SU-DHL-6 (cell line): ENCODE results near the gene LAMA1.

Source experiments
- H2AFZ ChIP-seq: fragments of 200-600 bp; sonication (generic); 2 replicates; pipeline ENCODE4 v1.6.1; 2014; ENCODE audit warnings: low read depth, mild to moderate bottlenecking, moderate library complexity, mixed read lengths, antibody characterized with exemption, low read length; ENCODE audit not compliant: severe bottlenecking
- H3F3A ChIP-seq: fragments of 200-600 bp; shearing (Covaris generic); 2 replicates; pipeline ENCODE4 v1.6.0; 2016; ENCODE audit warnings: antibody characterized with exemption, mild to moderate bottlenecking; ENCODE audit not compliant: insufficient read depth
- H3K27ac ChIP-seq: fragments of 200-600 bp; sonication (generic); 2 replicates; pipeline ENCODE4 v1.5.1; 2016; ENCODE audit warnings: low read depth, mild to moderate bottlenecking, low read length, moderate library complexity, mixed read lengths
- H3K27me3 ChIP-seq: fragments of 200-600 bp; sonication (generic), shearing (Covaris generic); 2 replicates; pipeline ENCODE4 v1.6.0; 2014; ENCODE audit warnings: mild to moderate bottlenecking, low read length
- H3K36me3 ChIP-seq: fragments of 200-600 bp; sonication (generic); 2 replicates; pipeline ENCODE4 v1.6.1; 2014; ENCODE audit warnings: mild to moderate bottlenecking, low read length, mixed read lengths
- H3K4me2 ChIP-seq: fragments of 300-600, 200-600 bp; shearing (Covaris generic), sonication (generic); 2 replicates; pipeline ENCODE4 v1.6.0; 2014; ENCODE audit warnings: low read length, low read depth, mild to moderate bottlenecking; ENCODE audit not compliant: poor library complexity, severe bottlenecking
- H3K4me3 ChIP-seq: fragments of 200-600 bp; sonication (generic); 2 replicates; pipeline ENCODE4 v1.5.1; 2014; ENCODE audit warnings: antibody characterized with exemption, low read length, mild to moderate bottlenecking, mixed read lengths; ENCODE audit not compliant: insufficient read depth, poor library complexity, severe bottlenecking
- H3K79me2 ChIP-seq: fragments of 200-600 bp; sonication (generic); 2 replicates; pipeline ENCODE4 v1.6.1; 2014; ENCODE audit warnings: mild to moderate bottlenecking, low read length, moderate library complexity; ENCODE audit not compliant: insufficient read depth
- H3K9ac ChIP-seq: fragments of 200-600 bp; sonication (generic); 2 replicates; pipeline ENCODE4 v1.7.0; 2014; ENCODE audit warnings: mild to moderate bottlenecking, low read length
- H3K9me2 ChIP-seq: fragments of 200-600 bp; sonication (generic); replicated peaks from 2 replicates; pipeline ENCODE4 v1.6.1; 2014; ENCODE audit warnings: low read length; ENCODE audit not compliant: insufficient read depth
- H3K9me3 ChIP-seq: fragments of 200-600 bp; sonication (generic); 2 replicates; pipeline ENCODE4 v1.6.1; 2014; ENCODE audit warnings: low read length, mixed read lengths; ENCODE audit not compliant: insufficient read depth
- H4K20me1 ChIP-seq: fragments of 200-600 bp; sonication (generic); 2 replicates; pipeline ENCODE4 v1.6.1; 2014; ENCODE audit warnings: low read depth, mild to moderate bottlenecking, antibody characterized with exemption, low read length, moderate library complexity, mixed read lengths
- CTCF ChIP-seq: fragments of 200-600 bp; sonication (generic); IDR thresholded peaks from one replicate; pipeline ENCODE4 v1.5.1; 2017; ENCODE audit warnings: antibody characterized with exemption, mild to moderate bottlenecking, low read length, moderate library complexity; ENCODE audit not compliant: insufficient read depth, poor library complexity, severe bottlenecking
- EZH2phosphoT487 ChIP-seq: fragments of 200-600 bp; sonication (generic), shearing (Covaris generic); conservative IDR thresholded peaks from 2 replicates; pipeline ENCODE4 v1.6.1; 2018; ENCODE audit warnings: mild to moderate bottlenecking, antibody characterized with exemption, low read length, moderate library complexity, mixed read lengths

The LAMA1 gene

GRCh38 chr18:6921571-6921970 is 196.0 kb downstream of the LAMA1 start:
- Histone ChIP-seq H3K4me2 (no peak overlapping the region), H3K79me2 (no peaks in the 10 kb centered on the region), H3K9me2 (no peaks in the 10 kb centered on the region), H3K9me3 (no peaks in the 10 kb centered on the region), H3F3A (no peaks in the 10 kb centered on the region), H3K27me3 (no peaks in the 10 kb centered on the region), H3K27ac (no peak overlapping the region), H3K4me3 (no peak overlapping the region), H2AFZ (no peak overlapping the region), H3K36me3 (no peaks in the 10 kb centered on the region), H4K20me1 (no peaks in the 10 kb centered on the region), H3K9ac (no peak overlapping the region)
- TF ChIP-seq CTCF = no peak
- no peak for TF ChIP-seq EZH2phosphoT487

GRCh38 chr18:6920099-6920955 is 197.3 kb downstream of the LAMA1 start:
- Histone ChIP-seq H3K27me3 (no peaks in the 10 kb centered on the region), H3K9me3 (no peaks in the 10 kb centered on the region), H3K9ac (no peak overlapping the region), H3K79me2 (no peaks in the 10 kb centered on the region), H3F3A (no peaks in the 10 kb centered on the region), H4K20me1 (no peaks in the 10 kb centered on the region), H3K36me3 (no peaks in the 10 kb centered on the region), H3K4me3 (no peak overlapping the region), H2AFZ (no peak overlapping the region), H3K4me2 (no peak overlapping the region), H3K27ac (no peak overlapping the region), H3K9me2 (no peaks in the 10 kb centered on the region)
- TF ChIP-seq CTCF (no peak), EZH2phosphoT487 (no peak)

- Histone ChIP-seq H3K27me3 (no peaks in the 10 kb centered on the region), H3K36me3 (no peaks in the 10 kb centered on the region), H3K4me2 (no peak overlapping the region), H3K4me3 (no peak overlapping the region), H4K20me1 (no peaks in the 10 kb centered on the region), H3K9me2 (no peaks in the 10 kb centered on the region), H3F3A (no peaks in the 10 kb centered on the region), H3K79me2 (no peaks in the 10 kb centered on the region), H2AFZ (no peak overlapping the region), H3K9ac (no peak overlapping the region), H3K9me3 (no peaks in the 10 kb centered on the region), H3K27ac (no peak overlapping the region)
- TF ChIP-seq CTCF = no peak
- no peak for TF ChIP-seq EZH2phosphoT487
Observed at GRCh38 chr18:6917072-6917471, 200.5 kb downstream of the LAMA1 start.
